Activated CD4-positive, alpha-beta T cell treated with anti-CD3 and anti-CD28 coated beads, Interleukin-2, amount 50 U/mL, for 1 hour (primary cell): ENCODE measurements around the gene IGF2BP1.

Experiments used
- DNase-seq: peaks from one replicate; pipeline ENCODE4 v3.0.0-alpha.2; 2020

The IGF2BP1 gene

DNA sequence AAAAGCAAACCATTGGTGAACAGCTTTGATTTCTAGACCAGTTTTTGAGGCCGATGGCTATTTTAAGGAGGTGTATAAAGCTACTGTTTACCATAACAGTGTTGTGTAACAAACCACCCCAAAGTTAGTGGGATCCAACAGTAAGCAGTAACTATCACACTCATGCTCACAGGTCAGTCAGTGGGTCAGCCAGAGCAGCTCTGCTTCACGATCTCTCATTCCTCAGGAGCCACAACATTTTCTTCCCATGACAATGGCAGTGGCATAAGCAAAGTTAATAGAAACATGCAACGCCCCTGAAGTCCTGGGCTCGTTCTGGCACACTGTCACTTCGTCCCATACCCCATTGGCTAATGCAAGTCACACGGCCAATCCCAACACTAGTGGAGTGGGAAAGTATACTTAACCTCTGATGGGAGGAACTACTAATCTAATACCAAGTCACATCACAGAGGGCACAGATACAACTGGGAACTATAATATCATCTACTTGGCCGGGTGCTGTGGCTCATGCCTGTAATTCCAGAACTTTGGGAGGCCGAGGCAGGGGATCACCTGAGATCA, 107.4 kb downstream of the IGF2BP1 start:
- DNase-seq = no peak
